Effector CD4-positive, alpha-beta T cell (primary cell): Measurements from ENCODE around the gene SLC30A7.
"Not testable (repeated sequence)": the region's sequence is repeated elsewhere in the genome, so short reads cannot be mapped to it uniquely, and the experiment has no call there.

Source experiments
- DNase-seq: peaks from one replicate; pipeline ENCODE4 v3.0.0-alpha.2; 2020
- total RNA-seq: gene quantifications from one replicate; lab custom pipeline; 2026; lab: John Stamatoyannopoulos, UW

Gene SLC30A7, protein sequence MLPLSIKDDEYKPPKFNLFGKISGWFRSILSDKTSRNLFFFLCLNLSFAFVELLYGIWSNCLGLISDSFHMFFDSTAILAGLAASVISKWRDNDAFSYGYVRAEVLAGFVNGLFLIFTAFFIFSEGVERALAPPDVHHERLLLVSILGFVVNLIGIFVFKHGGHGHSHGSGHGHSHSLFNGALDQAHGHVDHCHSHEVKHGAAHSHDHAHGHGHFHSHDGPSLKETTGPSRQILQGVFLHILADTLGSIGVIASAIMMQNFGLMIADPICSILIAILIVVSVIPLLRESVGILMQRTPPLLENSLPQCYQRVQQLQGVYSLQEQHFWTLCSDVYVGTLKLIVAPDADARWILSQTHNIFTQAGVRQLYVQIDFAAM
- total RNA-seq: 62.1 reads per million, percentile 73 among the genes with 10 or more reads in this experiment

DNA sequence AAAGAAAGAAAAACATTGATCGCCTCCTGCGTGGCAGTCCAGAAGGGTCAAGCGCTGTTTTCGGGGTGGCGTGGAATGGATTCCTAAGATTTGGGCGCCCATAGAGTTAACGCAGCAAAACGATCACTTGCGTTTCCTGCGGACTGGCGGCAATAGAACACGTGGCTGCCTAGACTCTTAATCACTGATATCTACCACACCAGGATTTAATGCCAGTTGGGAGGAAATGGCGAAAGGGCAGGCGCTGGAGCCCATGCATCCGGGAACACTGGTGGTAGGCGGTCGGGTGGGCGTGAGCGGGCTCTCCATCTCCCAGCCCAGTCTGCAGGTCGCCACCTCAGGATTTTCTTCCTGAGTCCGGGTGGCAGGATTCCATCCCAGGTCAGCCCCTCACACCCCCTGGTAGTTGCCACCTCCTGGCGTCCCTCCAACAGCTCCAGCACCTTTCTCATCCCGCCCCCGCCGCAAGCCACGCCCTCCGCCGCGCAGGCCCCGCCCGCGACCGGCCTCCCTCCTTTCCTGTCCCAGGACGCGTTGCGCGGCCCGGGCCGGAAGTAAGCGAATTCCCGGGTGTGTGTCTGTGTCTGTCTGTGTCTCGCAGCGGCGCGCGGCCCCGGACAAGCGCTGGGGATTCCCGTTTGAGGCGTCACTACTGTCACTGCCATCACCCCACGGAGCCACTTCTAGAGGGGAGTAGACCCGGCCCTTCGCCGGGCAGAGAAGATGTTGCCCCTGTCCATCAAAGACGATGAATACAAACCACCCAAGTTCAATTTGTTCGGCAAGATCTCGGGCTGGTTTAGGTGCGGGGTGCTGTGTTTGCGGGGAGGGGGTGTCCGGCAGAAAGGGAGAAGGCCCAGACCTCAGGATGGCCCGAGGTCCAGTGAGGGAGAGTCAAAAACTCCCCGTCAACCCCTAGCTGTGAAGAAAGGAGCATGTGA lies at the start of gene SLC30A7:
SLC30A7 (plus strand) TSS at position 551 of the 941 bp plus-strand sequence; CDS start at position 724, 173 bp downstream.
- DNase-seq: peak; percentile 95

DNA sequence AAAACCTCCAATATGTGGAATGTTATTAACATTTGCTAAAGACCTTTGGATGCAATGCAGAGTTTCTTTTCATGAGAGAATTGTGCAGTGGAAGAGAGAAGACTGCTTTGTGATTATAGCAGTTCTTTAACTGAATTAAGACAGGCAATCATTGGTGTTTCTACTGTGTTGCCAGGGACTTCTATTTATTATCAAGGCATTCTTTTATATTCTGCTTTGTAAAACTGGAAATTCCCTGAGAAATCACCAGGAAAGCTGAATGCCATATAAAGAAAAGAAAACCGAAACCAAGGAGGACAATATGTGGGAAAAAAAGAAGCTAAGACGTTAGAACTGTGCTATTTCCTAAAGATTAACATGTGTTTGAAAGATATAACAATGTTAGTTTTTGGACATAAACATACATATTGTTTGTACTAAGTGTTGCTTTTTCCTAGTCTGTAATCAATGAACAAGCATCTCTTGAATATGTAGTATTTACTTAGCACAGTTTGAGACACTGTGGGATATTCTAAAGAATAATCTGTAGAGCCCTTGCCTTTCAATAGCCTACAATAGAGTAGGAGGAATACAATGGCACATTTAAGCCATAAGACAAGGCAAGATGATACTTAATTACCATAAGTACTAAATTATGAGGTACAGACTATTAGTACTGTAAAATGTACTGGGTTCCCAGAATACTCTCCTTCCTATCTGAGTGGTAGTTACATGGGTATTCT lies 48.4 kb upstream of the SLC30A7 start:
- DNase-seq: no peak

DNA sequence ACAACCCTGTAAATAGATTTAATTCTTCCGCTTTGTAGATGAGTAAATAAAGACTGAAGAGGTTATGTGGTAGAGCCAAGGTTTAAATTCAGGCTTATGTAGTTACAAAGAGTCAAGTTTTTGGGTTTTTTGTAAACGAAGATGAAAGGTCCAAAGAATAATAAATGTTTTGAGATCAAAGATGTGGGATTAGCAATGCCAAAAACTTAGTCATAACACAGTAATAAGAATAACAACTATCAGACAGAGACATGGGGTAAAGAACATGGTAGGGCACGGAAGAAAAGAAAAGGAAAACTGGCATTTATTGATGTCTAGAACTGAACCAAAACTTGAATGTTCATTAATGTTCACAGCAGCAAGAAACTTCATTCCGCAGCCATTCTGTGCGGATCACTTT lies 44.2 kb upstream of the SLC30A7 start:
- no peak for DNase-seq

DNA sequence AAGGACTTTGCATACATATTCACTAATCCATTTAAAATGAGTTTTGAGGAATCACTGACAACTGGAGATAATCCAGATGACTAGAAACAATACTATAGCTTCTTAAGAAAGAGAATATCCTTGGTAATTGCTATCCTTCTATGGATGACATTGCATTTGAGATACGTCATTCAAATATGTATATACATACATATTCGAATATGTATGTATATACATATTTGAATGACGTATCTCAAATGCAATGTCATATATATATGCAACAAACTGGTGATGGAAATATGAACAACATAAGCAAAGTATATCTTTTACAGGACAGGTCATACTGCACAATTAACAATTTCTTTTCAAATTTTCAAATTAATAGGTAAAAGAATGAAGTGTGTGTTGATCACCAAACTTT lies 42.9 kb upstream of the SLC30A7 start:
- no peak for DNase-seq

DNA sequence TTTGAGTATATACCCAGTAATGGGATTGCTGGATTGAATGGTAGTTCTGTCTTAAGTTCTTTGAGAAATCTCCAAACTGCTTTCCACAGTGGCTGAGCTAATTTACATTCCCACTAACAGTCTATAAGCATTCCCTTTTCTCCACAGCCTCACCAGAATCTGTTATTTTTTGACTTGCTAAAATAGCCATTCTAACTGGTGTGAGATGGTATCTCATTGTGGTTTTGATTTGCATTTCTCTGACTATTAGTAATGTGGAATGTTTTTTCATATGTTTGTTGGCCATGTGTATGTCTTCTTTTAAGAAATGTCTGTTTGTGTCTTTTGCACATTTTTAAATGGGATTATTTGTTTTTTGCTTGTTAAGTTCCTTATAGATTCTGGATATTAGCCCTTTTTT lies 40.8 kb upstream of the SLC30A7 start:
- not testable (repeated sequence) for DNase-seq

DNA sequence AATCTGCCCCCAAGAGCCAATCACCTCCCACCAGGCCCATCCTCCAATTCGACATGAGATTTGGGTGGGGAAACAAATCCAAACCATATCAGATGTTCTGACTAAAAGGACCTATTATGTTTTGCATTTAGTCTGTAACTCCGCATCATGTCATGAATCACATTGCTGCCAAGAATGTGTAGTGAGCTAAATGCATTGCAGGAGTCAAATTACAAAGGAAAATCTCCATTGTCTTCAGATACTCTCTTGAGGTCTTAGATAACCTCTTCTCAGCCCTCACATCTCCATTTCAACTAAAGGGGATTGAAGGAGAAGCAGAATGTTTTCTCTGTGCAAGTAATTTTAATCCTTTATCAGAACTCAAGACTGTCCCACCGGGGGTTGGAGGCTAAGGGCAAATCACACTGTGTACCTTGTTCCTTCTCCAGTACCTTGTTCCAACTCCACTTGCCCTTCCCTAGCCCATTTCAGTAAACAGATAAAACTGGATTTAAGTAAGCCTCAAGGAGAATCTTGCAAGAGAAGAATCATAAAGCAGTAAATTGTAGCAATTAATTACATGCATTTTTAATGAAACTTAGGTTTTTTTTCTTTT lies 35.4 kb upstream of the SLC30A7 start:
- DNase-seq: no peak

DNA sequence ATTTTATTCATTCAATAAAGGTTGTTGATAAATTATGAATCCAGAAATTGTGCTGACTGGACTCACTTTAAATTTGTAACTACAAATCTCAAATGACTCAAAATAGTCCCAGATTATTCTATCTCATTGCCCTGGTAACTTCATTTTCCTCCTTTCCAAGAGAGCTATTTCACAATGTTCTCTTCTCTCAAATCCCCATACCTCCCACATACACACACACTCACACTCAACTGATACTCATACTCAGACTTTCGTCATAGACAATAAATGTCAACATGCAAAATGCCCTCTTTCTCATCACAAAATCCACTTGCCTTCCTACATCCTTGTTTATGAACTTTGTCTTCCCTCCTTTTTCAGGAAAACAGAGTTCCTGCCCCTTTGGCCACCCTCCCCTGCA lies 34.5 kb upstream of the SLC30A7 start:
- no peak for DNase-seq

DNA sequence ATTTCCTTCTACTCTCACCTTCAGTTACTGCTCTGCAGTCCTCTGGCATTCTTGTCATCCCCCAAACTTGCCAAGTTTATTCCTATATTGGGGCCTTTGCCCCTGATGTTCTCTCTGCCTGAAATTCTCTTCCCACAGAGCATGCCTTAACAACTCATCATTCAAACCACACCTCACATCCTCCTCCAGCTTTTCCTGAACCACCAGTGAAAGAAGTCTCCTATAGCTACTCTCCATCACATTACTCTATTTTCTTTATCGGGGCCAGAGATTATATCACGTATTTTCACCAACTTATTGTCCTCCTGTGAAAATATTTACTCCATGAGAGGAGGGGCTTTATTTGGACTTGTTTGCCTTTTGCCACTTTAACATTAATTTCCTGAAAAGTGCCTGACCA lies 33.3 kb upstream of the SLC30A7 start:
- DNase-seq: no peak

DNA sequence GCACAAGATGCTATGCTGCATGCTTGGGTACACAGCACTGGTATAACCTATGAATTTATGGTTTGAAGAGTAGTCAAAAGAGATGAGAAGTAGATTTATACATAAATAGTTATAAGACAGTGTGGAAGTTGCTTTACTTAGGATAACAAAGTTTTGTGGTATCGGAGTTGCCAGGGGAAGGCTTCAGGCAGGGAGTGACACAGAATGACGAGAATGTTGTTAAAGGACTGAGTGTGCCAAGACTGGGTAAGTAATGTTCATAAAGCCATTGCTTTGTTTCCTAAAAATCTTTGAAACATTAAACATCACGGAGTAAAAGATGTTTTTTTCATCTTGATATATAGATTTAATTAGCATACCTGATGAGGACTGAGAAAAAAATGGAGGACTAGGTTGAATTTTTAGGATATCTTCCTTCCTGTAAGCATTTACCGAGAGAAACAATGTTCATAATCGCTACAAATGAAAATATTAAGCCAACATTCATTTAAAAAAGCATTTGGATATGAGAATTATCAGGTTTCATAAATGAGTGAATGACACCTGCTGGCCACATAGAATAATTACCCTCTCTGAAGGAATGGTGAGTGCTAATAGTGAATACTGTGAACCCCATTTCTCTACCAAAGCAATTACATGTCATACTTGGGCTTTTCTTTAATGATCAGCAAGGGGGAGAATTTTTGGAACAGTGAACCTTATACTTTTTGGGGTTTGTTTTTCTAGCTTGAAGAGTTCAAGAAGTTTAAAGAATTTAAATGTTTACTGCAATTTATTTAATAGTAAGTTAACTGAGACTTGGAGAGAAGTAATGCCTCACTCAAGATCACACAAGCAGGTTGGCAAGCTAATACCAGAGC lies 29.6 kb upstream of the SLC30A7 start:
- DNase-seq: no peak

DNA sequence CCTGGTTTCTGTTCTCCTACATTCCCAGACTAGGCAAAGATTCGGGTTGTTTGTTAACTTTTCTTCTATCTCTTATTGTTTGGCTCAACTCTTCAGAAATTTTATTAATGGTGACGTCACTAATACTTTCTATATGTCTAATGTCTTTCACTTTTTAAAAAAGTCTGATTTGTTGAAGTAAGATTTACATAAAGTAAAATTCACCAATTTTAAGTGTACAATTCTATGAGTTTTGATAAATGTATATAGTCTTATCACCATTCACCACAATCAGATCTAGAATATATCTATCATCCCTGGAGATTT lies 29.0 kb upstream of the SLC30A7 start:
- DNase-seq: no peak

DNA sequence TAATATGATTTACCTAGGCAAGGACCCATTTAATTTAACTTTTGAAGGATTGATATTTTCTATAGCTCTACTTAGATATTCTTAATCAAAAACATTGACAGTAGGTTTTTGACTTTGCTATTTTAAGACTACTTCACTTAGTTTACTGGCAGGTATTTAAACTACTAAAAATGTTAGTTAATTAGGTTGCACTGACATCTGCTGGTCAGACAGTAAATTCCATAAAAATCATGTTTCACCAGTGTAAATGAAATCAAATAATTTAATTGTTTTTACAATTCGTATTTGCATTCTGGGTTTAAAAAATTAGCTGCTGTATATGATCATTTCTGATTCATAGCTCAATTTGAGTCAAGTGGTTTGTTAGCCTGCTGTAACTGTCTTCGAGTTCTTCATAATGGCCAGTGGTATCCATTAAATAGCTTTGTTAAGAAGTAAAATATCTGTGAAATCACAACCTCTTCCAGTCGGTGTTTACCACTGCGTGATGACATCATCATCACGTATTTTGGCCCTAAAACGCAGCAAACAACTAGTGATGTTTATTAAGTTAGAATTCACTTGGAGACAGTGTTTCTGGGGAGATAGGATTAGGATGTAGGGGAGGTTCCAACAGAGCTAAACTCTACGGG lies 27.4 kb upstream of the SLC30A7 start:
- peak; percentile 3 for DNase-seq

DNA sequence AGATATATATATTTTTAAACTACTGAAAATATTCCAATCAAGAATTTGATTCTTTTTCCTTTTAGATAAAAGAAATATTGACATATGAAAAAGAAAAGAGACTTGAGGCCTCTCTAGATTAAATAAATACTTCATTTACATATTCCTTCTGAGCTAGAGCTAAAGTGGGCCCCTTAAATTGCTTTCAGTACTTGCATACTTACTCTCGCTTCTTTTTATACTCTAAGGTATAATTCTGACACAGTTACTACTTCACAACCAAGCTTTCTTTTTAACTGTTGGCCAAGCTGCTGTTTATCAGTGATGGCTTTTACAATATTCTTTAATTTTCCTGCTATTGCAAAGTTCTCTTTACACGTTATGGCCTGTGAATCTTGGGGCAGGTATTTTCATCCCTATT lies 25.9 kb upstream of the SLC30A7 start:
- no peak for DNase-seq

DNA sequence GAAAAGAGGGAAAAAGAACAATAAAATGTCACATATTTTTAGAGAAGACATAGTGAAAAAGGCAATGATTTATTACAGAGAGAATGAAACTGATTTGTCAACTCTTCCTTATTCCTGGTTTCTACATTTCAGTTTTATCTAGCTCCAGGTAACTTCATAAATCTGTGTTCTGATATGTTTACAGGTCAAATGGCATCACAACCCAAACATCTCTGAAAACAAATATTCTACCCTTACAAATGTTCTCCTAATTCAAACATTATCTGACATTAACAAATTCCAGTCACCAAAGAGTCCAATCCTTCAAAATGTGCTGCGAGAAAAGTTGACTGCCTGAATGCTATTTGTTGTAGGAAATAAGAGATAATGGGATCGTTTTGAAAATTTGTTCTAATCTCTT lies 21.5 kb upstream of the SLC30A7 start:
- DNase-seq: no peak

DNA sequence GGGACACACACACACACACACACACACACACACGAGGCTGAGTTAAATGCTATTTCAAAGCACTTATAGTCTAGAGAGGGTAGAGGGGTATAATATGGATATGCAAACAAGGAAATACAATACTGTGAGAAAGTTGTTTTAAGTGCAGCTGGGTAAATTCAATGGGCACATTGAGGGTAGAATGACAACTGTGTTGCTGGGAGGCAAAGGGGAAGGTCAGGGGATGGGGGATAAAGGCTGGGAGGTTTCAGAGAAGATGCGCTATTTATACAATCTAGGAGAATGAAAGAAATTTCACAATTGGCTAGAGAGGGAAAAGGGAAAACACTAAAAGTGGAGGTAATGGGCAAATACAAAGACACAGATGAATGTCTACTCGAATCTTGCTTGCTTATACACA lies 20.7 kb upstream of the SLC30A7 start:
- DNase-seq: no peak

DNA sequence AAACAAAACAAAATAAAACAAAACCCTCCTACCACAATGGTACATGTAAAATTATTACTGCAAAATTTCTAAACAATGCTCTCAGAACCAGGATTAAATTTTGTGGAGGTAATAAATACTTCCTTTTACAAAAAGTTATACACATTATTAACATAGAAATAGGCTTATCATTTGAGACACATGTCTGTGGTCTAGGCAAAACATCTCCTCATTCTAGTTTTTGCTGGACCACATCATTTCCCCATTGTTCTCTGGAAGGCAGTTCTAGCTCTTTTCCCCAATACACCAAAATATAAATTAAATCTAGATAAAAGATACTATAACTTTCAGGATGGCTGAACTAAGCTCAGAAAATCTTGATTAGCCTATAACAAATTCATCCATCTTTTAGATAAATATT lies 19.6 kb upstream of the SLC30A7 start:
- no peak for DNase-seq

DNA sequence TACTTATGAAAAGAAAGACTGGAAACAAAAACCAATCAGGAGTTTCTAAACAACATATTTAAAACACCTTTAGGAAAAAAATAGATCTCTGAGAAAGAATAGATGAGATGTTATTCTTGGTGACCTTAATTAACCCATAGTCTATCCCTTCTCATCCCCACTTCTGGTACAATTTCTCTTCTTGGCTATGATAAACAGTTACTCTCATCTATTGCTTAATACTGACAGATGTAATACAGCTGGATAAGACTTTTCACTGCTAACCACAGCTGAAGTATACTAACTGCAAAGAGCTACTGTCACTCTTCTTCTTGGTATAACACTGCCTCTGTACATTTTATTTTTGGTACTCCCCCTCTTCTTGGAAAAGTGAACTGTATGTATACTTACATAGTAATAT lies 16.5 kb upstream of the SLC30A7 start:
- no peak for DNase-seq

DNA sequence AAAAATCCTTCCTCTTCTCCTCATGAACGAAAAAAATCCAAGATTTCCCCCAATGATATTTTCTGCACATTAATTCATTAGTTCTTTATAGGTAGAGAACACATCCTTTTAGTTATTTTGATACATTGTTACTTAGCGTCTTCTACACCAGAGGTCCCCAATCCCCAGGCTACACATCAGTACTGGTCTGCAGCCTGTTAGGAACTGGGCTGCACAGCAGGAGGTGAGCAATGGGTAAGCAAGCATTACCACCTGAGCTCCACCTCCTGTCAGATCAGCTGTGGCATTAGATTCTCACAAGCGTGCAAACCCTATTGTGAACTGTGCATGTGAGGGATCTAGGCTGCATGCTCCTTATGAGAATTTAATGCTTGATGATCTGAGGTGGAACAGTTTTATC lies 14.2 kb upstream of the SLC30A7 start:
- no peak for DNase-seq

DNA sequence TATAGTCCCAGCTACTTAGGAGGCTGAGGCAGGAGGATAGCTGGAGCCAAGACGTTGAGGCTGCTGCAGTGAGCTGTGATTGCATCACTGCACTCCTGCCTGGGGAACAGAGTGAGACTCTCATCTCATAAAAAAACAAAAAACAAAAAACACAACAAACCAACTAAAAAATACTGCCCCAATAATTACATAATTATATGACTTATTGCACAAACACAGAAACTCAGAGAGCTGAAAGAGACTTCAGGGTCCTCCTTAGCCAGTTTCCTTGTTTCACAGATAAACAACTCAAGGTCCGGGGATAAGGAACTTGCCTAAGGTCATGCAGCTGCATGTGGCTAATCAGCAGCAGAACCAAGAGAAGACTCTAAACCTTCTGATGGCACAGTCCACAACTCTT lies 13.2 kb upstream of the SLC30A7 start:
- DNase-seq: no peak

DNA sequence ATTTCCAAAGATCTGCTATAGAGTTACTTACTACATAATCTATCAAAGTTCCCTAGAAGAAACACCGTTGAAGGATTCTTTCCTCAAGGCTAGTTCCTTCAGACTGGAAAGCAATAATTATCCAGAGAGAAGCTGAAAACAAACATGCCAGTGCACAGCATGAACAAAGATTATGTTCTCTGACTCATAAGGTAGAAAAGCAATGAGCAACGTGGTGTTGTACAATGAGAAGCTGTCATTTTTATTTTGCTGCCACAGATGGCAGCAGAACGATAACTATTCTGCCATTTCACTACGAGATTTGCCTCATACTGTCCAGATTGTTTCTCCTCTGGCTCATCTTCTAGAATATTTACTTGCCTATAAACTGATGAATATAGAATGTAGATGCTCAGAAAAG lies 11.9 kb upstream of the SLC30A7 start:
- no peak for DNase-seq

DNA sequence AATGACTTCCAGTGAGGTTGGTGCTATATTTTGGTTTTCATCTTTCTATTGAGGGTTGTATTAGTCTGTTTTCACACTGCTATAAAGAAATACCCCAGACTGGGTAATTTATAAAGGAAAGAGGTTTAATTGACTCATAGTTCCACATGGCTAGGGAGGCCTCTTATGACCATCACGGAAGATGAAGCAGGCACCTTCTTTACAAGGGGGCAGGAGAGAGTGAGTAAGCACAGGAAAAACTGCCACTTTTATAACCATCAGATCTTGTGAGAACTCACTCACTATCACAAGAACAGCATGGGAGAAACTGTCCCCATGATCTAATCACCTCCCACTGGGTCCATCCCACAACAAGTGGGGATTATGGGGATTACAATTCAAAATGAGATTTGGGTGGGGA lies 6.9 kb upstream of the SLC30A7 start:
- DNase-seq: not testable (repeated sequence)

DNA sequence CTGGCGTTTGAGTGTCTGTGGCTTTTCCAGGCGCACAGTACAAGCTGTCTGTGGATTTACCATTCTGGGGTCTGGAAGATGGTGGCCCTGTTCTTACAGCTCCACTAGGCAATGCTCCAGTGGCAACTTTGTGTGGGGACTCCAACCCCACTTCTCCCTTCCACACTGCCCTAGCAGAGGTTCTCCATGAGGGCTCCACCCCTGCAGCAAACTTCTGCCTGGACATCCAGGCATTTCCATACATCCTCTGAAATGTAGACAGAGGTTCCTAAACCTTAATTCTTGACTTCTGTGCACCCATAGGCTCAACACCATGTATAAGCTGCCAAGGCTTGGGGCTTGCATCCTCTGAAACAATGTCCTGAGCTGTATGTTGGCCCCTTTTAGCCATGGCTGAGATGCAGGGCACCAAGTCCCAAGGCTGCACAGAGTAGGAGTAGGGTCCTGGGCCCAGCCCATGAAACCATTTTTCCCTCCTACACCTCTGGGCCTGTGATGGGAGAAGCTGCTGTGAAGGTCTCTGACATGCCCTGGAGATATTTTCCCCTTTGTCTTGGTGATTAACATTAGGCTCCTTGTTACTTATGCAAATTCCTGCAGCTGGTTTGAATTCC lies 5.9 kb upstream of the SLC30A7 start:
- not testable (repeated sequence) for DNase-seq
